PC-9 (cell line): Measurements from ENCODE around the gene ABTB2.

ENCODE experiments used
- CTCF ChIP-seq: fragments of 200-600 bp; sonication (generic); conservative IDR thresholded peaks from 2 replicates; pipeline ENCODE4 v1.6.1; 2017; ENCODE audit warnings: mixed run types, antibody characterized with exemption, mild to moderate bottlenecking, moderate library complexity
- EZH2 ChIP-seq: fragments of 200-600 bp; sonication (generic); IDR thresholded peaks from 2 replicates; pipeline ENCODE4 v1.8.0; 2017; ENCODE audit warnings: antibody characterized with exemption, low read depth

GRCh38 chr11:34277171-34277570 lies 80.6 kb downstream of the ABTB2 start:
- TF ChIP-seq CTCF (no peak), EZH2 (no peak)
